Natural killer cell (primary cell): Measurements from ENCODE around the gene EPG5. TPM values are rescaled to one million over a fixed set of nuclear protein-coding genes. Genes with fewer than 3 reads are reported as not detected.

ENCODE experiments used
- ATAC-seq, 3 donors: fragments of 150-1000 bp in 2 of 3; fragments of 200-7000 bp in 1 of 3; cut with Tn5 transposase; 1 replicate in 1 of 3; 2 replicates in 2 of 3; pipeline ENCODE4 v1.10.0; 2021; ENCODE audit warnings: mild to moderate bottlenecking in 2 of 3, moderate library complexity in 2 of 3
- DNase-seq, 2 donors: peaks; one replicate each; pipeline versions ENCODE4 v3.0.0 to v3.0.0-alpha.2; 2013 to 2021; ENCODE audit warnings: mixed read lengths in 1 of 2
- H3K27ac ChIP-seq: one replicate; pipeline ENCODE4 v1.5.1; 2013; ENCODE audit warnings: mild to moderate bottlenecking, low read length
- H3K27me3 ChIP-seq: one replicate; pipeline ENCODE4 v1.6.1; 2013; ENCODE audit warnings: low read length; ENCODE audit not compliant: control insufficient read depth, insufficient read depth
- H3K36me3 ChIP-seq: one replicate; pipeline ENCODE4 v1.6.1; 2013; ENCODE audit warnings: low read length; ENCODE audit not compliant: control insufficient read depth, insufficient read depth
- H3K4me1 ChIP-seq: one replicate; pipeline ENCODE4 v1.6.1; 2013; ENCODE audit warnings: low read length; ENCODE audit not compliant: control insufficient read depth, insufficient read depth
- H3K4me3 ChIP-seq: one replicate; pipeline ENCODE4 v1.5.1; 2013; ENCODE audit warnings: low read length
- H3K9me3 ChIP-seq: one replicate; pipeline ENCODE4 v1.6.1; 2013; ENCODE audit warnings: low read length; ENCODE audit not compliant: control insufficient read depth, insufficient read depth
- H3K27ac Mint-ChIP-seq, 2 donors: one replicate each; pipeline ENCODE4 v1.8.0; 2022; ENCODE audit warnings: mild to moderate bottlenecking in 2 of 2, mixed read lengths in 2 of 2, moderate library complexity in 1 of 2
- H3K27me3 Mint-ChIP-seq, 2 donors: one replicate each; pipeline ENCODE4 v1.8.0; 2022; ENCODE audit warnings: low read depth in 2 of 2, mixed read lengths in 2 of 2
- H3K36me3 Mint-ChIP-seq: one replicate; pipeline ENCODE4 v1.8.0; 2022; ENCODE audit warnings: mixed read lengths
- H3K4me1 Mint-ChIP-seq, 2 donors: one replicate each; pipeline ENCODE4 v1.8.0; 2022; ENCODE audit warnings: mixed read lengths in 2 of 2
- H3K4me3 Mint-ChIP-seq: one replicate; pipeline ENCODE4 v1.8.0; 2022; ENCODE audit warnings: mild to moderate bottlenecking, moderate library complexity, mixed read lengths
- H3K9me3 Mint-ChIP-seq, 2 donors: one replicate each; pipeline ENCODE4 v1.8.0; 2022; ENCODE audit warnings: mixed read lengths in 2 of 2
- WGBS: methylation state at CpG from one replicate; pipeline ENCODE4 v1.1.7; 2013; ENCODE audit warnings: missing lambda C conversion rate; ENCODE audit not compliant: insufficient coverage; 5-methylcytosine and 5-hydroxymethylcytosine counted together
- intact Hi-C: fragments of 100-400 bp; cut with micrococcal nuclease; formaldehyde crosslinking; loops from one replicate; pipeline ENCODE4 v1.14.2; 2022
- total RNA-seq, 4 donors: library from RNA; stranded (reverse); fragments of 120-200 nt in 1 of 4; gene quantifications; one replicate each; pipeline versions ENCODE4 v1.2.3 to v1.2.4, GENCODE V29; 2013 to 2022
- TF ChIP-seq, protein P1 (sequence below): fragments of 200-600 bp; IDR thresholded peaks from one replicate; pipeline ENCODE4 v1.8.0; 2022; ENCODE audit warnings: antibody characterized with exemption

The EPG5 gene
- total RNA-seq, 3 donors from 2014 or later (not counting 1 experiment from before 2014, with no cell fraction given): 81.3 to 133 (median 99.6) TPM

DNA sequence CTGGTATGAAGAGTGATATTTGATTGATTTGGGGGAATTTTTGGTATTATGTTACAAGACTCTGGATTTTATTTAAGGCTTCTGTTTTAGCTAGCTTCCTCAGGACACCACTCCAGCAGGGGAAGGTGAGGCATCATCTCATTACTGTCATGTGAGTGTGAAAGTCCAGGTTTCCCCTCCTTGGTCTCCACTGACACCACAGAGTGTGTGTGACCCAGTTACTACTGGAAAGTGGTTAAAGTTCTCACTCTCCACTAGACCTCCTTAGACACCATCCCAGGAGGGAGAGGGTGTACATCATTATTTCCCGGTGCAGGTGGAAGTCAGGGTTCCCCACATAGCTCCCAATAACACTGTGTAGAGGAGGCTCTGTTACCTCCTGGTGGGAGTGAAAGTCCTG, 35.8 kb upstream of the EPG5 start:
- Histone ChIP-seq H3K27me3 (no peaks in the 10 kb centered on the region), H3K4me3 (no peak overlapping the region), H3K36me3 (no peaks in the 10 kb centered on the region), H3K9me3 (no peaks in the 10 kb centered on the region), H3K4me1 (peaks cover 7% of the 10 kb centered on the region), H3K27ac (no peak overlapping the region)
- intact Hi-C loops: no loop called here
- peaks cover 25% of the 10 kb centered on the region for H3K36me3 Mint-ChIP-seq
- H3K4me1 Mint-ChIP-seq: peaks cover 27 to 42% of the 10 kb centered on the region in 2 donors
- TF ChIP-seq, protein P1, sequence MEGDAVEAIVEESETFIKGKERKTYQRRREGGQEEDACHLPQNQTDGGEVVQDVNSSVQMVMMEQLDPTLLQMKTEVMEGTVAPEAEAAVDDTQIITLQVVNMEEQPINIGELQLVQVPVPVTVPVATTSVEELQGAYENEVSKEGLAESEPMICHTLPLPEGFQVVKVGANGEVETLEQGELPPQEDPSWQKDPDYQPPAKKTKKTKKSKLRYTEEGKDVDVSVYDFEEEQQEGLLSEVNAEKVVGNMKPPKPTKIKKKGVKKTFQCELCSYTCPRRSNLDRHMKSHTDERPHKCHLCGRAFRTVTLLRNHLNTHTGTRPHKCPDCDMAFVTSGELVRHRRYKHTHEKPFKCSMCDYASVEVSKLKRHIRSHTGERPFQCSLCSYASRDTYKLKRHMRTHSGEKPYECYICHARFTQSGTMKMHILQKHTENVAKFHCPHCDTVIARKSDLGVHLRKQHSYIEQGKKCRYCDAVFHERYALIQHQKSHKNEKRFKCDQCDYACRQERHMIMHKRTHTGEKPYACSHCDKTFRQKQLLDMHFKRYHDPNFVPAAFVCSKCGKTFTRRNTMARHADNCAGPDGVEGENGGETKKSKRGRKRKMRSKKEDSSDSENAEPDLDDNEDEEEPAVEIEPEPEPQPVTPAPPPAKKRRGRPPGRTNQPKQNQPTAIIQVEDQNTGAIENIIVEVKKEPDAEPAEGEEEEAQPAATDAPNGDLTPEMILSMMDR: no peak
- no CpG with 5 or more reads among the region's 1 CpG for WGBS
- peak overlapping the region in 1 of 2 donors; percentile 72 for H3K27ac Mint-ChIP-seq
- H3K9me3 Mint-ChIP-seq: peaks cover 6 to 8% of the 10 kb centered on the region in 2 donors
- DNase-seq (no peak), ATAC-seq (peak in 1 of 3 donors; percentile 33)
- no peaks in the 10 kb centered on the region for H3K27me3 Mint-ChIP-seq
- peak overlapping the region; percentile 55 for H3K4me3 Mint-ChIP-seq

DNA sequence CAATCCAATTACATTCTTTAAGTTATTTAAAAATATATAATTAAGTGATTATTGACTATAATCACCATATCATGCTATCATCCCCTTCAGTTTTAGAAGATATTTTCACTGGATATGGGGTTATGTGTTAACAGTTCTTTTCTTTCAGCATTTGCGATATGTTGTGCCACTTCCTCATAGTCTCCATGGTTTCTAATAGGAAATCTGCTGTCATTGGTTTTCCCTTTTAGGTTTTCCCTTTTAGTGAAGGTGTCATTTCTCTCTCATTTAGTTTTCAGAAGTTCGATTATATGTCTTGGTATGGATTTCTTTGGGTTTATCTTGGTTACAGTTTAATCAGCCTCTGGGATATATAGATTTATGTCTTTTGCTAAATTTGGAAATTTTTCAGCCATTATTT, 34.8 kb upstream of the EPG5 start:
- no CpG with 5 or more reads among the region's 2 CpGs for WGBS
- Mint-ChIP-seq H3K27ac (peak overlapping the region in 1 of 2 donors; percentile 72), H3K36me3 (peaks cover 20% of the 10 kb centered on the region), H3K4me1 (peaks cover 28 to 44% of the 10 kb centered on the region in 2 donors), H3K4me3 (peak overlapping the region; percentile 26), H3K9me3 (peaks cover 6 to 8% of the 10 kb centered on the region in 2 donors), H3K27me3 (no peaks in the 10 kb centered on the region)
- no peaks in the 10 kb centered on the region for H3K36me3 ChIP-seq
- no peaks in the 10 kb centered on the region for H3K27me3 ChIP-seq
- TF ChIP-seq, protein P1: no peak
- no peak overlapping the region for H3K4me3 ChIP-seq
- H3K9me3 ChIP-seq: no peaks in the 10 kb centered on the region
- H3K4me1 ChIP-seq: peaks cover 15% of the 10 kb centered on the region
- DNase-seq: no peak
- ATAC-seq: no peak
- intact Hi-C loops: no loop called here
- no peak overlapping the region for H3K27ac ChIP-seq

DNA sequence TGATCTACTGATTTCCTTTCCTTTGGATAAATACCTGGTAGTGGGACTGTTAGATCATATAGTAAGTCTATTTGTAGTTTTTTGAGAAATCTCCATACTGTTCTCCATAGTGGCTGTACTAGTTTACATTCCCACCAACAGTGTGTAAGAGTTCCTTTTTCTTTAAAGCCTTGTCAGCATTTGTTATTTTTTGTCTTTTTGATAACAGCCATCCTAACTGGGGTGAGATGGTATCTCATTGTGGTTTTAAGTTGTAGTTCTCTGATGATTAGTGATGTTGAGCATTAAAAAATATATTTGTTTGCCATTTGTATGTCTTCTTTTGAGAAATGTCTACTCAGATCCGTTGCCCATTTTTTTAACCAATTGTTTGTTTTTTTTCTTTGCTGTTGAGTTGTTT, 33.9 kb upstream of the EPG5 start:
- Mint-ChIP-seq H3K27ac (peak overlapping the region in 1 of 2 donors; percentile 9), H3K4me1 (peaks cover 28 to 44% of the 10 kb centered on the region in 2 donors), H3K4me3 (no peak overlapping the region), H3K27me3 (no peaks in the 10 kb centered on the region), H3K36me3 (peaks cover 20% of the 10 kb centered on the region), H3K9me3 (peaks cover 6 to 8% of the 10 kb centered on the region in 2 donors)
- H3K36me3 ChIP-seq: no peaks in the 10 kb centered on the region
- ATAC-seq (no peak), DNase-seq (no peak)
- TF ChIP-seq, protein P1: no peak
- no peak overlapping the region for H3K27ac ChIP-seq
- no peaks in the 10 kb centered on the region for H3K9me3 ChIP-seq
- no peak overlapping the region for H3K4me3 ChIP-seq
- intact Hi-C loops: no loop called here
- H3K27me3 ChIP-seq: no peaks in the 10 kb centered on the region
- peaks cover 15% of the 10 kb centered on the region for H3K4me1 ChIP-seq
- WGBS: 50% methylated on average over 1 of the region's 1 CpG

DNA sequence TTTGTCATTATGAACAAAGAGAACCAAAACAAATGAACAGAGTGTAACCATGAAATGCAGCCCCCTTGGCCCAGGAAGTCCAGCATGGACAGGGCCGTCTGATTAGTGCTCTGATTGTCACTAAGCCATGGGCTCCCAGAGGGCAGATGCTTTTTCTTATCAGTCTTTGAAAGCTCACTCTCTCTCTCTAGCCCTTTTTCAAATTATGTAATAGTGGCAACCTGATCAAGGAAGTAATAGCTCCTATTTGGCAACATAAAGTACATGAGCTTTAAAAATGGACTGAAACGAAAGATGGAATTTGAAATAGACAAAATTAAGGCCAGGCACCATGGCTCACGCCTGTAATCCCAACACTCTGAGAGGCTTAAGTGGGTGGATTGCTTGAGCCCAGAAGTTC, 32.4 kb upstream of the EPG5 start:
- Mint-ChIP-seq H3K9me3 (peaks cover 6 to 8% of the 10 kb centered on the region in 2 donors), H3K4me3 (no peak overlapping the region), H3K4me1 (peaks cover 28 to 44% of the 10 kb centered on the region in 2 donors), H3K27me3 (no peaks in the 10 kb centered on the region), H3K27ac (peak overlapping the region; percentile 85 to 90), H3K36me3 (peaks cover 13% of the 10 kb centered on the region)
- intact Hi-C loops: no loop called here
- H3K27me3 ChIP-seq: no peaks in the 10 kb centered on the region
- no peaks in the 10 kb centered on the region for H3K36me3 ChIP-seq
- H3K9me3 ChIP-seq: no peaks in the 10 kb centered on the region
- DNase-seq (no peak), ATAC-seq (no peak)
- no peak overlapping the region for H3K4me3 ChIP-seq
- no peak overlapping the region for H3K27ac ChIP-seq
- peaks cover 15% of the 10 kb centered on the region for H3K4me1 ChIP-seq
- 91% methylated on average over 3 of the region's 3 CpGs for WGBS
- TF ChIP-seq, protein P1: no peak
